GM21515 (cell line): ENCODE measurements around the gene UBE2E2.
"Not testable (repeated sequence)": the region's sequence is repeated elsewhere in the genome, so short reads cannot be mapped to it uniquely, and the experiment has no call there.

Experiments used
- ATAC-seq: cut with Tn5 transposase; IDR thresholded peaks from one replicate; pipeline ENCODE4 v1.9.1; 2021; ENCODE audit not compliant: unreplicated experiment

UBE2E2 gene

DNA sequence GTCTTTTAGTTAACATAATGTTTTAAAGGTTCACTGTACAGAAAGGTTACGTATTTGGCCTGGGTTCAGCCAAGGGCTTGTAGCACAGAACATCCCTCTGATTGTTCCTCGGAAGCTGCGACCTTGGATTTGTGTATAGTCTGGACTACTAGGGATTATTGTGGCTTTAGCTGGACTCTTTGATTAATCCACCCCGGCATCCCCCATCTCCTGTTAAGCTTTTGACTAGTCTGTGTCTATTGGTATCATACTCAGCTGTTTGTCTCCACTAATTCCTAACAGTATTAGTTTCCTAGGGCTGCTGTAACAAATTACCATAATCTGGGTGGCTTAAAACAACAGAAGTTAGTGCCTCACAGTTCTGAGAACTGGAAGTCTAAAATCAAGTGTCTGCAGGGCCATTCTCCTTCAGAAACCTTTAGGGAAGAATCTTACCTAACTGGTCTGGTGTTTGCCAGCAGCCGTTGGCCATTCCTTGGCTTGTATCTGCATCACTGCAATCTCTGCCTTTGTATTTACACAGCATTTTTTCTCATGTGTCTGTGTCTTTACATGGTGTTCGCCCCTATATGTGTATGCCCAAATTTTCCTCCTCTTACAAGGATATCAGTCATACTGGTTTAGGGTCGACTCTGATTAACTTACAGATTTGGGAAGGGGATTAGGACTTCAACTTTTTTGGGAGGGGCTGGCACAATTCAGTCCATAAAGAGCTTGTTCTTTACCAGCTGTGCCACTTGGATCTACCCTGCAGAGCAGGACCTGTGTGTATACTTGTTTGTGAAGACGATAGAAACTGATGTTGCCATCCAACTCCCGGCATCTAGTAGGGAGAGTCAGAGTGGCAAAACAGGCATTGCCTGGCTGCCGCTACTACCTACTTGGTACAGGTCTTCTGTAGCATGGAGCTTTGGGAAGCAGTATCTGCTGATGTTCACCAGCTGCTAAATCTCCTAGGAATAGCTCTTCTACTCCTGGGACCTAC lies 117.8 kb downstream of the UBE2E2 start:
- ATAC-seq = no peak

DNA sequence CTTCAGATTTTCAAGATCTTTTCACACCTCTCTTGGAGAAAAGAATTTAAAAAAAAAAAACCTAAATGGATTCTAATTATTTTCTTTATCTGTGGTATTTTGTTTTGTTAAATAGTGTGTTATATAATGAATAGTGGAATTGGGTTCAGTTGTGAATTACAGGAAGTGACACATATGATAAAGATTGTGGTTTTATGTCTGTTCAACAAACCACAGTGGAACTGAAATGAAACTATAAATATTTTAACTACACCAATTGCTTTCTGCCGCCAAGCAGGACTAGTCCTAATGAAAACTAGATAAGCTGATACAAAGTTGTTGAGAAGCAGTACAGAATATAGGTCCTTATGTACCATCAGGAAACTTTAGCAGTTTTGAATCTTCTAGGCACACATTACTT lies 121.6 kb downstream of the UBE2E2 start:
- ATAC-seq = peak; percentile 70

DNA sequence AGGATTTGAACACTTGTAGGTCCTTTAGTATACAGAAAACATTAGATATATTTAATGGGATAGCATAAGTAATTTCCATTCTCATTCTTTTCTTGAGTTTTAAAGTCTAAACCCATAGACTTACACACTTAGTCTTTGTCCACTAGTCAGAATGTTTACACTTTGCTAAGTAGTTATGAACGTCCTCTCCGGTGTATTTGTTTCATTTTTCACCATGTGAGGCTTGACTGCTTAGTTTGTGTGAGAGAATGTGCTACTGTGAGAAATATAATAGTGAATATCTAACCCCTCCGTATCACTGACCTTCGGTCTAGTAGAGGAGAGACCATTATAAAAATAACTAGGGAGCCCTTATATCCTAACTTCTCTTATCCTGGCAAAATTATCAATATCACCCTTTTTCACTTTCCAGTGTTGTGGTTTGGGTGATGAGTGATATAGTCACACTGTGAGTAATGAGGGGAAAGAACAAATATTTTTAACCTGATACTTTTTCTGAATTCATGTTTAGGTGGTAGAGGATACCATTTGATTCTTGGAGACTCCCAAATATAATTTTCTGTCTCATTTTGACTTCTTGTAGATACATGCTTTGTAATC lies 122.4 kb downstream of the UBE2E2 start:
- peak; percentile 48 for ATAC-seq

DNA sequence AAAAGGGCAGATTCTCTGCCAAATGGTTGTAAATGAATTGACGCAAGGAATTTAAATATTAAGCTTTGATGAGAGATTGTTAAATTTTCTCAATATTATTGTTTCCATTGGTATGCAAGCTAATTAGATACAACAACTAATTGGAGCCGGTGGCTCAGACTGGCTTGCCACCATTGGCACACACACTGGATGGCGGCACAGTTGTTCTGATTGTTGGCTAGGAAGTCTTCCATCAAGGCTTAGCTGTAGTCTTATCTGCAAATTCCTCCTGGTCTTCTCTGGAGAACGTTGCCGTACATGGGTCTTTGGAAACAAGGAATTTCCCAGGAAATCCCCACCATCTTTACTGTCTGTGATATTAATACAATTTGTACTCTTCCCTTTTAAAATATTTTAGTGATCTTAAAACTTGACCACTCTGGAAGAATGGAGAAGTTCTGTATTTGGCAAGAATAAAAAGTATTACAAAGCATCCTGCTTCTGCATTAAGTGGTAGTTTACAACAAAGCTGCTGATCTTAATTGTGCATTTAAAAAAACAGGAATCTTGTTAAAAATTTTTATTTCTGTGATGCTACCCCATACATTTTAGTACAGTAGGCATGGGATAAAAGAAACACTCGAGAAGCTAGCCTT lies 126.5 kb downstream of the UBE2E2 start:
- ATAC-seq = no peak

DNA sequence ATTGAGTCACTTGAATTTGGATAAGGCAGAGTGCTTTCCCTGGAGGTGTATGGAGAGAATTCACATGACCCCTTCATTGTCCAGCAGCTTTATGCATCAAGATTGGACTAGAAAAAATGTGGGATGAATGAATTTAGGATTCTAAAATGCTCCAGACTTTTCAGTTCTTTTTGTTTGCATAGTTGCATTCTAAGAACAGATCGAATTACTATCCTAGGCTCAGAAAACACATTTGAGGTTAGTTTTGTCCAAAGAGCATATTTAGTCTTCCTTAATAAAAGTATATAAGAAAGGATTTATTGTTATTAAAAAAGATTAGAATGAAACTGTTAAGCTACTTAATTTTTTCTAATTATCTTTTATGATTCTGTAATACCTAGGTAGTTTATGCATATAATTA lies 127.4 kb downstream of the UBE2E2 start:
- ATAC-seq = no peak

DNA sequence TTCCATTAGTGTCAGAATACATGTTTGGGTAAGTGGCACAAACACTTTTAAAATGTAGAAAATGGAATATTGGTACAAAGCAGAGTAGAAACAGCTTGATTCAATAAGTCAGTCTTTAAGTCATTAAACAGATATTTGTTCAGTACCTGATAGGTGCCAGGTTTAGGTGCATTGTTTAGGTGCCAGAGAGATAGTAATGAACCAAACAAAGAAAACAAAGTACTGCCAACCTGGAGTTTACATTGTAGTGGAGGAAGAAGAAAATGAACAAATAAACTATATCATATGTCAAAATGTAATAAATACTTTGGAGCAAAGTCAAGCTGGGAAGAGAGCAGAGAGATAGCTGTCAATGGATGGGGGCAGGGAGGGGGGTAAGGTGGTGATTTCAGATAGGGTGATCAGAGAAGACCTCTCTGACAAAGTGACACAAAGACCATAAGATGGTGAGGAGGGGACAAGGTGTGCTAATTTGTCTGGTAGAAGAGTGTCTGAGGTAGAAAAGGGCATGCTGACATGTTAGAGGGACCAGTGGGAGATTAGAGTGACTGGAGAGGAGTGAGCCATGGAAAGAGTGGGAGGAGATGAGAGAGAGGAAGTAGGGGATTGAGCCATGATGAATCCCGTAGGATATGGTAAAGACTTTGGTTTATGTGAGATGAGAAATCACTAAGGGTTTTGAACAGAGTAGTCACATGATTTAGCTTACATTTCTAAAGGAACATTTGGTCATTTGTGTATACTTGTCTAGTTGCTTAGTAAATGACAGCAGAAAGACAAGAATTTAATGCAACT lies 128.2 kb downstream of the UBE2E2 start:
- ATAC-seq = no peak

DNA sequence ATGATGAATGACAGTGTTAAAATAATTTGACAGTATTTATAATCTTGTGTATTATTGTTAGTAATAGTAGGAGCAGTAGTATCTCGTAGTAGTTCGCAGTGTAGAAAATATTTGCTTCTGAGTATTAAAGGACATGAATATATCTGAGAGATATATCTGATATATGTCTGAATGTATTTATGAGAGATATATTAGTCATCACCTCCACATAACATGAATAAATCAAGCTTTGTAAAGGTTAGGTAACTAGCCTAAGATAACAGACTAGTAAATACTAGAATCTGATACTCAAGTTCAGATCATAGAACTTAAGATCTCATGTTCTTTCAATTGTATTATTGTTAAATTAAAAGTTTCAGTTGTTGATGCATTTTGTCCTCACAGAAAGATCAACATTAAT lies 130.5 kb downstream of the UBE2E2 start:
- ATAC-seq = no peak

DNA sequence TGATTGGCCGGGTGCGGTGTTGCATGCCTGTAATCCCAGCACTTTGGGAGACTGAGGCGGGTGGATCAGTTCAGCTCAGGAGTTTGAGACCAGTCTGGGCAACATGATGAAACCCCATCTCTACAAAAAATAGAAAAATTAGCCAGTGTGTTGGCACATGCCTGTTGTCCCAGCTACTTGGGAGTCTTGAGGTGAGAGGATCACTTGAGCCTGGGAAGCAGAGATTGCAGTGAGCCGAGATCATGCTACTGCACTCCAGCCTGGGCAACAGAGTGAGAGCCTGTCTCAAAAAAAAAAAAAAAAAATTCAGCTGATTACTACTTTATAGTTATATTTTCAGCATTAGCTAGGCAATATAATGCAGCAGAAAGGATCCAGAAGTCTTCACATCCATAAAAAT lies 133.7 kb downstream of the UBE2E2 start:
- ATAC-seq = not testable (repeated sequence)

DNA sequence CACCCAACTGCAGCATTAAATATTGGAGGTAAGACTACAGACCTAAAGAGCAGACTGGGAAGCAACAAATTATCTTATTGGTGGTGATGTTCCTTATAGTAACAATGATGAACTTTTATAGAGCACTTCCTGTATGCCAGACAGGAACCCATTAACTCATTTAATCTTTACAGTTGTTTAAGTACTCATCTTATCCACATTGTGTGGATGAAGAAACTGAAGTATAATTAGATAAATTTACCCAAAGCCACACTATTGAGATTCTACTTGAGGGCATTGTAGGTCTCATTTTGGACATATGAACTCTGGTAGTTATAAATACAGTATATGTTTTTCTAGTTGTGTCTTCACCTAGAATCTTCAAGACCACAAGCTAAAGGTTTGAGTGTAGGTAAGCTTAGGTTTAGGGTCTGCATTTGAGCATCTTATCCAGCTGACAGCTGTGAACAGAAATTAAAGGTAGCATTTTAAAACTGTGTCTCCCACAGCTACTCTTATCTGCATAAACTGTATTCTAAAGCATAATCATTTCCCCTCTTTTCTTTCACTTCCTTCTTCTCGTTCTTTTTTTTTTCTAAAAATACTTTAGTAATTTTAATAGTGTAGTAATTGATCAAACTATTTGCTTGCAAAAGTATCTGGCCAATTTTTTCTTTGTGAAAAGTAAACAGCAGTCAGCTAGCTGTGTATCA lies 138.2 kb downstream of the UBE2E2 start:
- ATAC-seq = no peak

DNA sequence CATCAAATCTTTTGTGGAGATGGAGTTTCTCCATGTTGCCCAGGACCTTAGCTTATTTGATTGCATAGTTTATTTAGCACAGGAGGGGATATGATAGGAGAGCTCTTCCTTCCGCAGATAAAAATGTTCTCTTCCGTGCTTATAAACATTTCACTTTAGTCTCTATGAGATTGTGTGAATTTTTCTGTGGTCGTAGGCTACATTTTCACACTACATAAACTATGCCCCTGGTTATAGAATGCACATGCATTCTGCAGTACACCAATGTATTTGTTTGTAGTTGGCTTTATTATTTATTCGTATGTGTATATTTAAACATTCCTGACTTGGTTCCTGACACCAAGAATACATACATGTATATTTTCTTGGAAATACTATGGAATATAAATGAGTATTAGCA lies 139.2 kb downstream of the UBE2E2 start:
- no peak for ATAC-seq

DNA sequence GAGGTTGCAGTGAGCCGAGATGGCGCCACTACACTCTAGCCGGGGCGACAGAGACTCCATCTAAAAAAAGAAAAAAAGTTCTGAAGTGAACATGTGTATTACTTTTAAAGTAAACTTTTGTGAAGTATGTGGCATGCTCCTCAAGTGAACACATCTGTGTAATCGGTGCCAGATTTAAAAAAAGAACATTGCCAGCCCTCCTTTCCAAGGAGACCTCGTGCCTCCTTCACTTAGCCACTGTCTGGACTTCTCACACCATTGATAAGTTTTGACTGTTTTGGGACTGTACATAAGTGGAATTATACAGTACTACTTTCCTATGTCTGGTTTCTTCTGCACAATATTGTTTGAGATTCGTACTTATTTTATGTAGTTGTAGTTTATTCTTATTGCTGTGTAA lies 140.4 kb downstream of the UBE2E2 start:
- no peak for ATAC-seq

DNA sequence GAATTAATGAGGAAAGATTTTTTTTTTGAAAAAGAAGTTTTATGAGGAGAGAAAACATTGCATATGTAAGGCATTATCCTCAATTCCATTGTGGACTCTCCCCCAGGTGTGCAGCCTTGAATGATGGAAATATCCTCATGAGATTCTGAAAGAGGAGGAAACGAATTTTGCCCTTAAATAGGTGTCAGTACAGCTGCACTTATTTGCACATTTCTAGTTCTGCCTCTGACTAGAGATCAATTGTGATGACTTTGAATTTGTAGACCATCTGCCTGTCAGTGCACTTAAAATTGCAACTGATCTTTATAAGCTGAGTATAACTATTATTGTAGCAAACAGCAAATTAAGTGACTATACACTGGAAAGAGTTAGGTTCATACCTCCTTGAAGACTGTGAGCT lies 141.8 kb downstream of the UBE2E2 start:
- ATAC-seq = no peak

DNA sequence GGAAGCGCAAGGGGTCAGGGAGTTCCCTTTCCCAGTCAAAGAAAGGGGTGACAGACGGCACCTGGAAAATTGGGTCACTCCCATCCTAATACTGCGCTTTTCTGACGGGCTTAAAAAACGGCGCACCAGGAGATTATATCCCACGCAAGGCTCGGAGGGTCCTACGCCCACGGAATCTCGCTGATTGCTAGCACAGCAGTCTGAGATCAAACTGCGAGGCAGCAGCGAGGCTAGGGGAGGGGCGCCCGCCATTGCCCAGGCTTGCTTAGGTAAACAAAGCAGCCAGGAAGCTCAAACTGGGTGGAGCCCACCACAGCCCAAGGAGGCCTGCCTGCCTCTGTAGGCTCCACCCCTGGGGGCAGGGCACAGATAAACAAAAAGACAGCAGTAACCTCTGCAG lies 146.3 kb downstream of the UBE2E2 start:
- not testable (repeated sequence) for ATAC-seq

DNA sequence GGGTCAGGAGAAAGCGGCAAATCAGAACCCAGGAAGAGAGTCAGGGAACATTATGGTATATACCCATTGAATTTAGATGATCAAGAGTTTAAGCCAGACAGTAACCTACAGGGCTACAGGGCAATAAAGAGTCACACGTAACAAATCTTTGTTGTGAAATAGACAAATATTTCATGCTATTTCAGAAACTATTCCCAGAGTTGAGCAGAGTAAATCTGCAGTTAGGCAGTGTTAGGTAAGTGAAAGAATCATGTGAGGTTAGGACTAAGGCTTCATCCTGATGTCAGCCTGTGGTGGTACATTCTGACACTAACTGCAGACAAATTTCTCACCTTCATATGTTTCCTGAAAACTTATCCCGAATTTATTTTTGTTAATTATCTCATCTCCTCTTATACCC lies 153.0 kb downstream of the UBE2E2 start:
- no peak for ATAC-seq

DNA sequence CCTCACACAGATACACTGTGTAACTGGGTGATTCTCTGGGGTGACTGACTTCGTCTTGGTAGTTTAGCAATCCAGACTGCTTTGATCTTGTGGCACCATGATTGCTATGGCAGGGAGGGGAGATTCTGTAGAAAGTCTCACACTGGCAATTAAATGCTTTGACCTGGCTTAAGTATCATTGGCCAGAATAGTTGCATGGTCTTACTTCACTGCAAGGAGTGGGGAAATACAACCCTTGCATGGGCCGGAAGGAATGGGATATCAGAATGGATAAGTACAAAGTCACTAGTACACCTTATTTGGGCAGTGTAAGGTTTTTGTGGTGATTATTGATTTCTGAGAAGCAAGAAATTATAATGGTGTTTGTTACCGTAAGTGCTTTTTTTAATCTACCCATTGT lies 153.8 kb downstream of the UBE2E2 start:
- no peak for ATAC-seq

DNA sequence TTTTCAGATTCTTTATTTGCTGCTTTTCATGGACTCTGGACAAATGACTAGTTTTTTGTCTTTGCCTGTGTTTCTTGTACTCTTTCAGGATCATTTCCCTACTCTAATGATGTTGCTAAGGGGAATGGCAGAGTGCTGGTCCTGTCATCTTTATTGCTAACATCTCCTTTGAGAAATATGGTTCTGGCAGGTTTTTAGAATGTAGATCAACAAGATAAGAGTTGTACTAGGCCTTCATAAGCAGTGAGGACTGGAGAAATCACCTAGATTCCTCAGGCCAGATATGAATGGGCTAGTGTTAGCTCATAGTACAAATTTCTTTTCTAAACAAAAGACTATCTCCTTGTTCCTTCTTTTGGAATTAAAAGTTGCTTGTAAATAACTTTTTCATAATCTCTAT lies 156.0 kb downstream of the UBE2E2 start:
- no peak for ATAC-seq

DNA sequence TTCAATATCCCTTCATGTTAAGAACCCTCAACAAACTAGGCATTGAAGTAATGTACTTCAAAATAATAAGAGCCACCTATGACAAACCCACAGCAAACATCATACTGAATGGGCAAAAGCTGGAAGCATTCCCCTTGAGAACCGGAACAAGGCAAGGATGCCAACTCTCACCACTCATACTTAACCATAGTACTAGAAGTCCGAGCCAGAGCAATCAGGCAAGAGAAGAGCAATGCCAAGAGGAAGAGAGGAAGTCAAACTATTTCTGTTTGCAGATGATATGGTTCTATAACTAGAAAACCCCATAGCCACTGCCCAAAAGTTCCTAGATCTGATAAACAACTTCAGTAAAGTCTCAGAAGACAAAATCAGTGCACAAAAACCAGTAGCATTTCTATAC lies 161.9 kb downstream of the UBE2E2 start:
- ATAC-seq = no peak

DNA sequence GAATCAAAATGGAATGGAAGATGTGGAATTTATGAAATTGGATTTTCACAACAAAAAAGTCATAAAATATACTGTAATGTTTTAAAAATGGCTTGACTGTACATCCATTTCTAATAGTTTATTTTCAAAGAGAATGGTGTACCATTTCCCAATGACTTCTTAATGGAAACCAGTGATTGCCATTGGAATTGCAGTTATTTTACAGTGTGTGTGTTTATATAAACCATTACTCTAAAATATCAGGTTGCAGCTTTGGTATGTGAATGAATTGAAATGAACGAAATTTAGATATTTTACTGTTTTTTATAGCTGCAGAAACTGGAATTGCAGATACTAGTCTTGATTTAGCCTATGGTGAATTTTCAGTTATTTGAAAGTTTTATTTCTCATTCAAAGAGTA lies 165.6 kb downstream of the UBE2E2 start:
- ATAC-seq = no peak

DNA sequence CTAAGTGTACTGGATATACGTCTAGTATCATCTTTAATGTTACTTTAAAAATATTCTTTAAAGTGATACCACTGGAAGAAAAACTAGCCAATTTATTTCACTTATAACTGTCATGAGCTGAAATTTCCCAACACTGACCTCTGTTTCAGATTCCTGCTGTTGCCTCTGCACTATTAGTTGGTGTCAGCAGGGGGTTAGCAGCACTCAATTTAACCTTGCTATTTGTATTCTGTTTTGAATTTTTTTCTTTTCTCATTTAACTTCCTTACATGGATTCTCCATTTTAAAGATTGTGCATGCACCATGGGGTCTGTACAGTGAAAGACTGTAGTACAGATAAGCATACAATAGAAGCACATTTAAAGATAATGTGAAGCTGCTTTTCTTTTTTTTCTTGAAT lies 169.2 kb downstream of the UBE2E2 start:
- no peak for ATAC-seq

DNA sequence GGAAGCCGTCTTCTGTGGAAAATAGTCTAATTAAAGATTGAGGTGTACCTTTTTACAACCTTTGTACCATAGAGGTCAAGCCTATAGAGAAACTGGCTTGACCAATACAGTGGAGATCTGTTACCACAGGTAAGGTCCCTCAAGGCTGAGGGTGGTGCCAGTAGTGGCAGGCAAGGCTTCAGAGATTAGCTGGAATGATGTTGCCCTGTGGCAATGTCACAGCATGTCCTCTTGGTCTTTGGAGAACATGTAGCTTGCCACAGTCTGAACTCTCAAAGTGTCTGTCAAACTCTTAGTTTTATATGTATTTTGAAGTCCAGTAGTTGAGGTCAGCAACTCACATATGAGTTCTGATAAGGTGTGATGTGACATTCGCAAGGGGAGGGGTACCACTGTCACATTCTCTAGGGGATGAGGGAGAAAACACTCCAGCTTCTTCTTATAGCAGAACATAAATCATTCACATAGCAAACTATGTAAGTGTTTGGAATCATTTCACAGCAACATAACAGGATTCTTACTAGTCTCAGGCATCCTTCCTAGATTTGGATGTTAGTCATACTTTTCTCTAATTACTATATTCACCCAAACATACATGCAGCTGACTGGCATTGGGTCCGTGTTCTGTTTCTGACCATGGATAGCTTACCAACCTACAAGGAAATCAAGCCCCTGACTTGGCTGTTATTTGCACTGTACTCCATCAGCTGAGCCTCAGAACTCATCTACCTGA lies 173.6 kb downstream of the UBE2E2 start:
- no peak for ATAC-seq
